Colonic mucosa (tissue), 4 donors: ENCODE results near the gene HHIP. TPM values are rescaled to one million over a fixed set of nuclear protein-coding genes. Genes with fewer than 3 reads are reported as not detected.

Experiments
- DNase-seq: peaks from one replicate; pipeline ENCODE4 v3.0.0-alpha.2; 2020
- H3K27ac ChIP-seq: fragments of 200-600 bp; one replicate; pipeline ENCODE4 v1.8.0; 2021
- H3K27me3 ChIP-seq: fragments of 200-600 bp; one replicate; pipeline ENCODE4 v1.8.0; 2021
- H3K36me3 ChIP-seq: fragments of 200-600 bp; one replicate; pipeline ENCODE4 v1.8.0; 2021
- H3K4me1 ChIP-seq: fragments of 200-600 bp; one replicate; pipeline ENCODE4 v1.8.0; 2021; ENCODE audit warnings: mild to moderate bottlenecking
- H3K4me3 ChIP-seq: fragments of 200-600 bp; one replicate; pipeline ENCODE4 v1.8.0; 2021
- H3K9ac ChIP-seq, 2 donors: one replicate each; pipeline ENCODE4 v1.7.0; 2013; ENCODE audit warnings: control low read depth in 2 of 2, low read depth in 2 of 2, low read length in 2 of 2
- H3K9me3 ChIP-seq: fragments of 200-600 bp; one replicate; pipeline ENCODE4 v1.8.0; 2021
- CTCF ChIP-seq: fragments of 200-600 bp; IDR thresholded peaks from one replicate; pipeline ENCODE4 v1.8.0; 2022; ENCODE audit warnings: antibody characterized with exemption, mild to moderate bottlenecking
- intact Hi-C: fragments of 100-400 bp; cut with DNase I; formaldehyde crosslinking; loops from one replicate; pipeline ENCODE4 v1.14.1; 2022
- total RNA-seq, 2 donors: library from RNA; stranded (reverse); fragmentation: NEBNext Ultra II Directional in 1 of 2; extraction: Animal tissue kit (Norgen Biotek cat#: 25700) in 1 of 2; gene quantifications; one replicate each; pipeline ENCODE4 v1.2.1, GENCODE V29; 2021
- donor health status: healthy.
- donor health status: DM: no; HTN: no; CAD: no.
- donor health status: DM: no; HTN: no; CAD: no.

Gene HHIP
- total RNA-seq, 2 donors from 2014 or later = 4.2 to 5.9 TPM

GRCh38 chr4:144705601-144706590 is 59.9 kb downstream of the HHIP start:
- Histone ChIP-seq H3K9ac (no peak overlapping the region), H3K36me3 (no peaks in the 10 kb centered on the region), H3K9me3 (no peaks in the 10 kb centered on the region), H3K27me3 (no peaks in the 10 kb centered on the region), H3K4me3 (no peak overlapping the region), H3K27ac (no peak overlapping the region), H3K4me1 (no peaks in the 10 kb centered on the region)
- TF ChIP-seq CTCF = no peak
- DNase-seq = no peak
- intact Hi-C loops = no loop called here

DNA sequence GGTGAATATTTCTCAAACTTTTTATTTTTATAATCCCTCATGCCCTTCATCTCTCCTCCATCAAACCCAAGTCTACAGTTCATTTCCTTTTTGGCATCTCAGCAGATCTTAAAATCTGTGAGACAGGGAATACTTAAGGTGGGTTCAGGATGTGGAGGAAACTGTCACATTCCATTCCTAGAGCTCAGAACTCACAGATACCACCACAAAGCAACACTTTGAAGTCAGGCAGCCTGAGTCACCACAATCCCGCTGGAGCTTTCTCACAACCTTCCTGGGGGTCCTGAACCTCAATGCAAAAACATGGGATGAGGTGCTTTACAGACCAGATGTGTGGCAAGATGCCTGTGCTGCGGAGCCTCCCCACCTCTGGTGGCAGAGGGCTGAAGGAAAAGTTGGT is 63.2 kb downstream of the HHIP start:
- no peaks in the 10 kb centered on the region for H3K36me3 ChIP-seq
- H3K9me3 ChIP-seq = no peaks in the 10 kb centered on the region
- no peaks in the 10 kb centered on the region for H3K27me3 ChIP-seq
- H3K27ac ChIP-seq = no peak overlapping the region
- no peak overlapping the region for H3K9ac ChIP-seq
- no peaks in the 10 kb centered on the region for H3K4me1 ChIP-seq
- H3K4me3 ChIP-seq = no peak overlapping the region
- no peak for TF ChIP-seq CTCF
- intact Hi-C loops = no loop called here
- no peak for DNase-seq

DNA sequence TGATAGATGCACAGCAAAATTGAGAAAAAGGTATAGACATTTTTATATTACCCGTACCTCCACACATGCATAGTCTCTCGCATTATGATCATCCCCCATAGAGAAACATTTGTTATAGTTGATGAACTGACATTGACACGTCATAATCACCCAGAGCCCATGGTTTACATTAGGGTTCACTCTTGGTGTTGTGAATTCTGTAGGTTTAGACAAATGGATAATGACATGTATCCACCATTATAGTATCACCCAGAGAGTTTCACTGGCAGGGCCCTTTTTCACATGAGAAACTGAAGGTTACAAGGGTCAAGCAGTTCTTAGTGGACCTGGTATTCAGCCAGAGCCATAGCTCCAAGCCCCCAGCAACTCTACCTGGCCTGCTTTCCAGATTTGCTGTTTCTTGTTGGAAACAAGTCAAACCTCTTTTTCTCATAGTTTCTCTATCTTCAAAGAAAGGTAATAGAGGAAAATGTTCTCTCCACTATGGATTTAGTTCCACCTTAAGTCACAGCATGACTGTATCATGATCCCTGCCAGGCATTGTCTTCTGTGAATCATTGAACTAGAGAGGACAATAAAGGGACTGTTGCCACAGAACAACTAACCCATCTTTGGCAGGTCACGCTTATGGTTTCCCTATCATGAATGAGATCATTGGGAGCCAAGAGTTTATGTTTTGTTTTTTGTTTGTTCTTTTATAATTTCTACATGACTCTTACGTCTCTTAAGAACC is 64.0 kb downstream of the HHIP start:
- no peak overlapping the region for H3K27ac ChIP-seq
- no peak for TF ChIP-seq CTCF
- no peaks in the 10 kb centered on the region for H3K36me3 ChIP-seq
- H3K4me3 ChIP-seq = no peak overlapping the region
- H3K4me1 ChIP-seq = no peaks in the 10 kb centered on the region
- intact Hi-C loops = no loop called here
- H3K27me3 ChIP-seq = no peaks in the 10 kb centered on the region
- H3K9ac ChIP-seq = no peak overlapping the region
- DNase-seq = no peak
- H3K9me3 ChIP-seq = no peaks in the 10 kb centered on the region

- Histone ChIP-seq H3K4me3 (no peak overlapping the region), H3K36me3 (no peaks in the 10 kb centered on the region), H3K27ac (no peak overlapping the region), H3K9me3 (no peaks in the 10 kb centered on the region), H3K4me1 (no peaks in the 10 kb centered on the region), H3K27me3 (no peaks in the 10 kb centered on the region), H3K9ac (no peak overlapping the region)
- TF ChIP-seq CTCF = no peak
- intact Hi-C loops = no loop called here
- no peak for DNase-seq
Observed at GRCh38 chr4:144710526-144710912, 64.6 kb downstream of the HHIP start.

- H3K27me3 ChIP-seq = no peaks in the 10 kb centered on the region
- no peak for DNase-seq
- no peaks in the 10 kb centered on the region for H3K9me3 ChIP-seq
- intact Hi-C loops = no loop called here
- H3K36me3 ChIP-seq = no peaks in the 10 kb centered on the region
- H3K4me3 ChIP-seq = no peak overlapping the region
- no peak for TF ChIP-seq CTCF
- no peak overlapping the region for H3K27ac ChIP-seq
- H3K9ac ChIP-seq = no peak overlapping the region
- H3K4me1 ChIP-seq = no peaks in the 10 kb centered on the region
Observed at GRCh38 chr4:144711700-144712456, 65.9 kb downstream of the HHIP start.
